ENCODE results near the gene ERBB2.
"Not testable (repeated sequence)": the region's sequence is repeated elsewhere in the genome, so short reads cannot be mapped to it uniquely, and the experiment has no call there.

Gene ERBB2

DNA sequence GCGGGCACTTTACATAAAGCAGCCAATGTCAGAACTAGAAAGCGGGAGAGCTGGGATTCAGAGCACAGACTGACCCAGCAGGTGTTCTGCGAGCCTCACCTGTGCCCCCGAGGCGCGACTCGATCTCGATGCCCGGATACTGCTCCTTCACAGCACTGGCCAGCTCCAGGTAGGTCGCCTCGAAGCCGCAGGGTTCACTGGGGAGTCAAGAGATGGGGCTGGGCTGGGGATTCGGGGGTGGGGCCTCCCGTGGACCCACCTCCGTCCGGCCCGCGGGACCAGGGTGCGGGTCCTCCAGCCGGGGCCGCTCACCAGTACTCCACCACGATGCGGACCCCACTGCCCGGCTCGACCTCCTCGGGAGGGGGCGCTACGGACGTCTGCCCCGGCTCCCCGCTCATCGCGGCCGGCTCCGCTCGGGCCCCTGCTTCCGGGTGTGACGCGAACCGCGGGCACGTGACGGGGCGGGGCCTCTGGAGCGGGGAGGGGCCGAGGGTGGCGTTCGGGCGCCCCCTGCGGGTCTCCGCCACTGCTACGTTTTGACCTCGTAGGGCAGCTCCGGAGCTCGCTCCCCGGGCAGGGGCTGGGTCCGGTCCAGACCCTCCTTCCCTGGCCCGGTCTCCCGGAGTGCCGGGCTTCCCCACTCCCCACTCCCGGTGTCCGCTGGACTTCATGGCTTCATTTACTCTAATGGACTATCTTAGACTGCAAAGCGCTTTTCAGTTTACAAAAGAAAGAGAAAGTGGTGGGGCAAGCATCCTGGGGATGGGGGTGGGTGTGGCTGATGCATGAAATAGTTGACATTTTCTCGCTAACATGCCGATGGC lies 30.4 kb downstream of the ERBB2 start, which contains the start of gene MIEN1:
Gene MIEN1 (minus strand): TSS at position 438 of the 827 bp plus-strand sequence. CDS start 37 bp downstream, at position 401.
- peak; percentile 99 for DNase-seq

DNA sequence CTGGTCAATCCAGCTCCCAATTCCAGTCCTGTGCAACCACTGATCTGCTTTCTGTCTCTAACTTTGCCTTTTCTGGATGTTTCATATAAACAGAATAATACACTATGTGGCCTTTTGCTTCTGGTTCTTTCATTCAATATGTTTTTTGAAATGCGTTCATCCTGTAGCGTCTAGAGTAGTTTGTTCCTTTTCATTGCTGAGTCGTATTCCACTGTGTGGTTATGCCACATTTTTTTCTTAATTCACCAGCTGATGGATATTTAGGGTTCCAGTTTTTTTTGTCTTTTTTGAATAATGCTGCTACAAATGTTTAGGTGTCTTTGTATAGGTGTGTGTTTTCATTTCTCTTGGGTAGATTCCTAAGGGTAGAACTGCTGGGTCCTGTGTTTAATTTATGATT lies 32.7 kb downstream of the ERBB2 start:
- DNase-seq = no peak

- DNase-seq = no peak
These were observed 36.0 kb downstream of the ERBB2 start for GRCh38 chr17:39735882-39736281.

DNA sequence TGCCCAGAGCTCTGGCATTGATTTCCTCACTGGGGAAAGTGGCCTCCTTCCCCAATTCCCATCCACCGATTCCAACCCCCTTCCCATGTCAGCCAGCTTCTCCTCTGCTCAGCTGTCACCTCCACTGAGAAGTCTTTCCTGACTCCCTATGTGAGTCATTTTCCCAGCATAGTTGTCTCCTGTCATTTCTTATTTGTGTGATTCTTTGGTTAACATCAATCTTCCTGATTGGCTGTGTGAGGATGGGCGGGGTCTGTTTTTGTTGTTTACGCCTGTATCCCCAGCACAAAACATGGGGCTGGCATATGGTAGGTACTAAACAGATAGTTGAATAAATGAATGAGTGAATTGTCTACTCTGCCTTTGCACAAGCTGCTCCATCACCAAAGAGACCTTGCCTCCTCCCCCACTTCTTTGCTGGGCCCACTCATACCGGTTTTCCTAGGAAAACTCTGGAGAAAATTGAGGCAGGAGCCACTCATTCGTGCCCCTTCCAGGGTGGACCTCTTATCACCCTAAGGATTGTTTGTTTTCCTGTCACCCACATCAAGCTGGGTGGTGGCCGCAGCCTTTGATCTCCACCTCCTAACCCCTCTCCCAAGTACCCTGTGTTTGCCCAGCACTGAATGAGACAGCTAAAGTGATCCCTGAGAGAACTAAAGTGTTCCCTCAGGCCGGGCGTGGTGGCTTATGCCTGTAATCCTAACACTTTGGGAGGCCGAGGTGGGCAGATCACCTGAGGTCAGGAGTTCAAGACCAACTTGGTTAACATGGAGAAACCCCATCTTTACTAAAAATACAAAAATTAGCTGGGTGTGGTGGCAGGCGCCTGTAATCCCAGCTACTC lies 36.7 kb downstream of the ERBB2 start:
- DNase-seq = no peak

DNA sequence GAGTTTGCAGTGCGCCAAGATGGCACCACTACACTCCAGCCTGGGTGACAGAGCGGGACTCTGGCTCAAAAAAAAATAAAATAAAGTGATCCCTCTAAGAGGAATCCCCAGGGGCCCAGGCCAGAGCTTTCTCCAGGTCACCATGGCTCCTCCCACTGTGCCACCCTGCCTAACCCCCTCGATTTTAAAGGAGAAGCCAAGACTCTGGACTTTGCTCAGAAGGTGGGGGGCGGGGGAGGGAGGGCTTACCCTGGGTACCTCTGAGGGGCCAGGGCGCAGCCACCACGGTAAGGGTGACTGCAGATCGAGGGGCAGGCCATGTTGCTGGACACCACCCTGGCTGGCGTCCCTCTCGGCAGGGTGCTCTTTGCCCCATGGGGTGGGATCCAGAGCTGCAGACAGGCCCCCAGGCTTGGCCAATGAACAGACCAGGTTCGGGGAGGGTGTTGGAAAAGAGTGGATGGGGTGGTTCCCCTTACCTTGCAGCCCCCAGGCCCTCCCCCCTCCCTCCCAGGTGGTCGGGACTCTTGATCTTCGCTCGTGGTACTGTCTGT lies 37.4 kb downstream of the ERBB2 start:
- DNase-seq = no peak

DNA sequence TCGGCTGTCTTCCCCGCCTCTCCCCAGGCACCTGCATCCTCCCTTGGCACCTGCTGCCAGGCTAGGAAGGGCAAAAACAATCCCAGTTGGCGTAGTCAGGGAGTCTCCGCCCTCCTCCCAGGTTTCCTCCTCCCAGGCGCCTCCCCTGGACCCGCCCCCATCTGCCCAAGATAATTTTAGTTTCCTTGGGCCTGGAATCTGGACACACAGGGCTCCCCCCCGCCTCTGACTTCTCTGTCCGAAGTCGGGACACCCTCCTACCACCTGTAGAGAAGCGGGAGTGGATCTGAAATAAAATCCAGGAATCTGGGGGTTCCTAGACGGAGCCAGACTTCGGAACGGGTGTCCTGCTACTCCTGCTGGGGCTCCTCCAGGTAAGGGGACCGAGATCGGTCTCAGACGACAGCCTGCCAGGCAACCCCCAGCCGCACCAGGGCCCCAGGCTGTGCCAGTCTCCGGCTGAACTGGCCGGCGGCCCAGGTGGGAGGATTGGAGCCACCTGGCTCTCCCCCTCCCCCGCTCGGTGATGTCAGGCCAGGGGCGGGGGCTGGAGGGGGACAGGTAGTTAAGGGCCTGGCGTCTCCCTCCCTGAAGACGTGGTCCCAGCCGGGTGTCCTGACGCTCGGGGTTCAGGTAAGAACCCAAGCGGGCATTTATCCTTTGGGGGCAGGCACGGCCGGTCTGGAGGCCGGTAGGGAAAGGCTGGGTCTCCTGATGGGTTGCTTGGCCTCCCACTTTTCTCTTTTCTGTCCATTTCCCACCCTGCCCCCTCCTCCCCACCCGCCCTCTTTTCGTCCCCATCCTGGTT lies 38.1 kb downstream of the ERBB2 start, which contains the start of gene GRB7:
Gene GRB7 (plus strand): TSS at position 179 of the 808 bp plus-strand sequence. CDS start 4,364 bp downstream, outside the sequence.
- no peak for DNase-seq

DNA sequence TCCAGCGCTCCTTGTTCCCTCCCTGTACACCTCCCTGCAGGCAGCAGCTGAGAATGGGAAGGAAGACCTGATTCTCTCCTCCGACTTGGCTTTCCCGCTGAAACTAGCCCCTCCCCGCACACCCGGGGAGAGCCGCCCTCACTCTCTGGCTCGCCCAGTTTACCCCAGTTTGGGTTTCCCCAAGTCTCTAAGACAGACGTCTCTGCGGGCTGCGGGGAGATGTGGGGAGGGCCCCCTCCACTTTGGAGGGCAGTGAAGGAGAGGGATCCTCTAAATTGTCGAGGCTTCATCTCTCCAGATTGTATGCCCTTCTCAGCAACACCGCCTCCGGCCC lies 38.7 kb downstream of the ERBB2 start:
- peak; percentile 65 for DNase-seq

DNA sequence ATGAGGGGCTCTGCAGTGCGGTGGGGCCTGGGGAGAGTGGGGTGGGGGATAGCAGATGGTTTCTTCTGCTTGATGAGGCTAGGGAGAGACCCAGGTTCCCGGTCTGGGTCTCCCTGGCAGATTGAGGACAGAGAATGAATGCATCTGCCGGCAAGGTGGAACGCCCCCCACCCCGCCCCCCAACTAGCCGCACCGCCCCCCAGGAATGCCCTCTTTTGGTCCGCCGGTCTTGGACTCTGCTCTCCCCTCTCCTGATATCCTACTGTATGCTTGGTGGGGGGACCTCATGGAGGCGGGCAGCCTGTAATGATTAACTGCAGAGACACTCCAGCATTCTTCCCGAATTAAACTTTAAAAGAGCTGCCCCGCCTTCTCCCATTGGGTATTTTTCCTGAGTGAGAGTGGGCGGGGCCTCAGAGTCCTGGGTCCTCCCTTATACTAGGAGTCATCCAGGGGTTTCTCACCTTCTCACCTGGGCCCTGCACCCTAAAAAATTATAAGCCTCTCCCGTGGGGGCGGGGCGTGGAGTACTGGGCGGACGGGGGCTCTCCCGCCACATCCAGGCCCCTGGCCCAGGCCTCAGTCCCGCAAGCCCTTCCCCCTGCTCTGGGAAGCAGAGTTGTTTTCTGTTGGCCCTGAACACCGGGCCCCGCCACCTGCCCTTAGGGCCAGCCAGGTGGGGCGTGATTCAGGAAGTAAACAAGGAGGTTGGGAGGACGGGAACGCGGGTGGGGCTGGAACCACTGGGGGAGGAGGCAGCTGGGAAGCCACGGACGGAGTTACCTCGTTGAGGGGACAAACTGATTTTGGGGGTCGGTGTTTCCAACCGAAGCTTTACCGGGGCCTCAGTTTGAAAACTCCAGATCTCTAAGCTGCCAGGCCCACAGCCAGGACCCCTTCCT lies 39.4 kb downstream of the ERBB2 start:
- no peak for DNase-seq

- no peak for DNase-seq
These were observed 40.1 kb downstream of the ERBB2 start for GRCh38 chr17:39739885-39740356.

DNA sequence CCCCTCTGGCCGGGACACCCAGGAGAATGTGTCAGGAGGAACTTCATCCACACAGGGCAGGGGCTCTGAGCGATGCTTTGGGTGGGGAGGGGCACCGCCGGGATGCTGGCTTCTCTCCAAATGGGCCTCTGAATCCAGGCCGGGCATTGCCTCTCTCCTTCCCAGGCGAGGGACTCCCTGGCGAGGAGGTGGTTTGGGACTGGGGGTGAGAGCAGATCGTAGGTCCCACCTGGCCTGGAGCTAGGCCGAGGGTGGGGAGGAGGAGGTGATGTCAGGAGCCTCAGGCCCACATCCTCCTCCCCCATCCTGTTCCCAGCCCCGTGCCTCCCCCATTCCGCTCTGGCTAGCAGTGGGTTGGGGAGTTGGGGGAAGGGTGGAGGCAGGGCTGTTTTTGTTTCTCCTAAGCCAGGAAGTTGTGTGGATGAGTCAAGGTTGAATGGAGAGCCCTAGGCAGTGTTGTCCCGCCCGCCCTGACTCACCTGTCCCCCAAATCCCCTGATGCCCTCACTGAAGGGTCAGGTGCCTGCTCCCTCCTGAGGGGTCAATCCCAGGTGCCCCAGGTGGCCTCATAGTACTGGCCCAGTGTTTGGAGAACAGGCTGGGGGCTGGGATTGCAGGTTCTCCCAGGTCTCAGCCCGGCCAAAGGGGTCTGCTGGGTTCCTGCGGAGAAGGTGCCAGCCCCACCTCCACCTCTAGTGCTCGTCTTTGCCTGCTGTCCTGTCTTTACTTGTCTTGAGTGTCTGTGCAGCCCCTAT lies 40.7 kb downstream of the ERBB2 start:
- no peak for DNase-seq

DNA sequence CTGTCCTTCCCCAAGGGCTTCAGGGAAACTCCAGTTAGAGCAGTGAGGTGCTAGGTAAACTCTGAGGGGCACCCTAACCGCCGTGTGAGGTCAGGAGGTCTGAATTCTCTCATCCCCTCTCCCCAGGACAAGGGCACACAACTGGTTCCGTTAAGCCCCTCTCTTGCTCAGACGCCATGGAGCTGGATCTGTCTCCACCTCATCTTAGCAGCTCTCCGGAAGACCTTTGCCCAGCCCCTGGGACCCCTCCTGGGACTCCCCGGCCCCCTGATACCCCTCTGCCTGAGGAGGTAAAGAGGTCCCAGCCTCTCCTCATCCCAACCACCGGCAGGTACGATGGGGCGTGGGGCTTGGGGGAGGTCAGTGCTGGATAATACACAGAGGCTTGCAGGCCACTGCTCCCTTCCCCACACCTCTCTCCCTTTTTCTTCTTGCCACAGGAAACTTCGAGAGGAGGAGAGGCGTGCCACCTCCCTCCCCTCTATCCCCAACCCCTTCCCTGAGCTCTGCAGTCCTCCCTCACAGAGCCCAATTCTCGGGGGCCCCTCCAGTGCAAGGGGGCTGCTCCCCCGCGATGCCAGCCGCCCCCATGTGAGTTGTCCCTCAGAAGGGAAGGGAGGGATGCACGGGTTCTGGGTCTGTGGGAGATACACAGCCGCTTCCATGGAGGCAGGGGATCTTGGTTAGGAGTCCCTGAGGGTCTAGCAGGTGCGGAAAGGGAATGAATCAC lies 42.4 kb downstream of the ERBB2 start:
- DNase-seq = no peak

DNA sequence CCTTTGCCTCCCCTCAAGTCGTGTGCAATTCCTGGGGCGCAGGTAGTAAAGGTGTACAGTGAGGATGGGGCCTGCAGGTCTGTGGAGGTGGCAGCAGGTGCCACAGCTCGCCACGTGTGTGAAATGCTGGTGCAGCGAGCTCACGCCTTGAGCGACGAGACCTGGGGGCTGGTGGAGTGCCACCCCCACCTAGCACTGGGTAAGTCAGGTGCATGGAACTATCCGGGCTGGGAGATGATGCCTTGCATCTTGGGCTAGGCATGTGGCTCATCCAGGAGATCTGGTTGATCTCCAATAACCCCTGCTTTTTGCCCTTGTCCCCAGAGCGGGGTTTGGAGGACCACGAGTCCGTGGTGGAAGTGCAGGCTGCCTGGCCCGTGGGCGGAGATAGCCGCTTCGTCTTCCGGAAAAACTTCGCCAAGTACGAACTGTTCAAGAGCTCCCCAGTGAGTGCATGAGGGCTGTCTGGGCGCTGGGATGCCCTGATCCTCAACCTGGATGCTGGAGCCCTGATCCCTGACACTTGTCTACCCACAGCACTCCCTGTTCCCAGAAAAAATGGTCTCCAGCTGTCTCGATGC lies 43.1 kb downstream of the ERBB2 start:
- DNase-seq = no peak

GRCh38 chr17:39744075-39744835 lies 44.4 kb downstream of the ERBB2 start:
- no peak for DNase-seq

- no peak for DNase-seq
These were observed 45.0 kb downstream of the ERBB2 start for GRCh38 chr17:39744836-39745215.

GRCh38 chr17:39745335-39746144 lies 45.7 kb downstream of the ERBB2 start:
- no peak for DNase-seq

DNA sequence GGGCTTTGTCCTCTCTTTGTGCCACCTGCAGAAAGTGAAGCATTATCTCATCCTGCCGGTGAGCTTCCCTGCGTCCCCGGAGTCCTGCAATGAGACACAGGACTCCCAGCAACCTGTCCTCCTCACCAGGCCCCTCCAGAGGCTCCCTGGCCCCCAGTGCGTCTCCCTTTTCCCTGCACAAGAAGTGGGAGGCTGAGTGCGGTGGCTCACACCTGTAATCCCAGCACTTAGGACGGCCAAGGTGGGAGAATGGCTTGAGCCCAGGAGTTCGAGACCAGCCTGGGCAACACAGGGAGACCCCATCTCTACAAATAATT lies 46.2 kb downstream of the ERBB2 start:
- no peak for DNase-seq

DNA sequence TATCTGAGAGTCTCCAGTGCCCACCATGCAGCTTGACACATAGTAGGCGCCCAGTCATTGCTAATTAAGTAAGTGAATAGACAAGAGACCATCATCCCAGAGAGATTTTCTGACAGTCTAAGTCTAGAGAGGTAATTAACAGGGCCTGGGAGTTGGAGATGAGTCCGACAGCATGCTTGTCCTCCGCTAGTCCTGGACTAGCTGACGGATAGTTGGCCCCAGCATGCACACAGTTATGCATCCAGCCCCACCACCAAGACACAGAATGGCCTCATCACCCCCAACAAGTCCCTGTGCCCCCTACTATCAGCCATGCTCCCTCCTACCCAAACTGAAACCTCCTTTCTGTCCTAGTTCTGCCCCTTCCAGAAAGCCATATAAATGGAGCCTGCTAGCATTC lies 47.9 kb downstream of the ERBB2 start:
- DNase-seq = no peak

GRCh38 chr17:39748444-39749034 lies 48.7 kb downstream of the ERBB2 start:
- not testable (repeated sequence) for DNase-seq
